Fibroblast of lung (primary cell): Measurements from ENCODE around the gene ASTN2. TPM values are rescaled to one million over a fixed set of nuclear protein-coding genes. Genes with fewer than 3 reads are reported as not detected.

Experiments used
- DNase-seq, 2 donors: peaks; one replicate each; pipeline versions ENCODE4 v3.0.0 to v3.0.0-alpha.2; 2010; ENCODE audit warnings: low read depth in 2 of 2
- H2AFZ ChIP-seq: 2 replicates; pipeline ENCODE4 v1.5.1; 2012; ENCODE audit warnings: low read length, control low read depth, inconsistent platforms
- H3K27ac ChIP-seq: 2 replicates; pipeline ENCODE4 v1.5.1; 2011; ENCODE audit warnings: low read length, control low read depth; ENCODE audit not compliant: insufficient read depth
- H3K27me3 ChIP-seq: 2 replicates; pipeline ENCODE4 v1.5.1; 2011; ENCODE audit warnings: mild to moderate bottlenecking, low read length; ENCODE audit not compliant: control insufficient read depth, insufficient read depth
- H3K36me3 ChIP-seq: 2 replicates; pipeline ENCODE4 v1.5.1; 2011; ENCODE audit warnings: low read length; ENCODE audit not compliant: control insufficient read depth, insufficient read depth
- H3K4me1 ChIP-seq: 2 replicates; pipeline ENCODE4 v1.5.1; 2011; ENCODE audit warnings: low read length; ENCODE audit not compliant: control insufficient read depth, insufficient read depth; ENCODE audit errors: extremely low read depth
- H3K4me2 ChIP-seq: 2 replicates; pipeline ENCODE4 v1.5.1; 2011; ENCODE audit warnings: low read length, control low read depth; ENCODE audit not compliant: insufficient read depth; ENCODE audit errors: extremely low read depth
- H3K4me3 ChIP-seq, 4 experiments: fragments of 200-600 bp in 1 of 4; sonication (generic) in 1 of 4; replicated peaks in 1 of 4; 2 replicates each; pipeline ENCODE4 v1.5.1; 2011 to 2016; ENCODE audit warnings: low read length in 4 of 4, low read depth in 3 of 4, mild to moderate bottlenecking in 3 of 4, control low read depth in 2 of 4, inconsistent platforms in 1 of 4, mixed read lengths in 1 of 4; ENCODE audit not compliant: insufficient read depth in 1 of 4; ENCODE audit errors: control extremely low read depth in 1 of 4
- H3K79me2 ChIP-seq: 2 replicates; pipeline ENCODE4 v1.5.1; 2012; ENCODE audit warnings: mild to moderate bottlenecking, low read length, inconsistent platforms; ENCODE audit not compliant: control insufficient read depth, insufficient read depth
- H3K9ac ChIP-seq: 2 replicates; pipeline ENCODE4 v1.5.1; 2011; ENCODE audit warnings: mild to moderate bottlenecking, low read length, control low read depth; ENCODE audit not compliant: insufficient read depth
- H3K9me3 ChIP-seq: 2 replicates; pipeline ENCODE4 v1.5.1; 2012; ENCODE audit warnings: low read depth, low read length; ENCODE audit not compliant: control insufficient read depth, insufficient read depth
- H4K20me1 ChIP-seq: 2 replicates; pipeline ENCODE4 v1.5.1; 2011; ENCODE audit warnings: low read length; ENCODE audit not compliant: control insufficient read depth, insufficient read depth; ENCODE audit errors: extremely low read depth
- EZH2 ChIP-seq: IDR thresholded peaks from 2 replicates; pipeline ENCODE4 v1.5.1; 2012; ENCODE audit warnings: low read length, control low read depth, mild to moderate bottlenecking; ENCODE audit errors: missing control alignments
- polyA plus RNA-seq, 2 donors: library from polyadenylated mRNA; depleted of rRNA in 1 of 2; stranded (reverse) in 1 of 2; unstranded in 1 of 2; fragments of >200 nt; gene quantifications; 2 replicates each; pipeline ENCODE4 v1.2.1, GENCODE V29; 2011 to 2012; ENCODE audit warnings: missing spikeins in 1 of 2
- total RNA-seq: library from RNA; depleted of rRNA; stranded (reverse); fragments of >200 nt; gene quantifications from 2 replicates; pipeline ENCODE4 v1.2.1, GENCODE V29; 2014
- TF ChIP-seq, protein P1 (sequence below), 2 donors: IDR thresholded peaks in 1 of 2; conservative IDR thresholded peaks in 1 of 2; 1 replicate in 1 of 2; 2 replicates in 1 of 2; pipeline ENCODE4 v1.5.1; 2011 to 2012; ENCODE audit warnings: low read length in 2 of 2, control low read depth in 1 of 2, inconsistent platforms in 1 of 2, low read depth in 1 of 2, mild to moderate bottlenecking in 1 of 2

ASTN2 gene
- total and polyA plus RNA-seq, 2 donors (not counting 1 experiment from before 2014, with no cell fraction given), result 2.2 to 19.2 TPM

DNA sequence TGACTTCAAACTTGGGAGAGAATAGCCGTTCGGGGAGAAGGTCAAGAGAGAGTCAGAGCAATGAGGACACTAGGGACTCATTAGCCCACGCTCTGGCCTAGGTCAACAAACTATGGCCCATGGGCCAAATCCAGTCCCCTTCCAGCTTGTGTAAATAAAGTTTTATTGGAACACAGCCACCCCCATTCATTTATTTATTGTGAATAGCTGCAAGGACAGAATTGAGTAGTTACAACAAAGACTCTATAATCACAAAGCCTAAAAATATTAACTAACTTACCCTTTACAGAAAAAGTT, 760.9 kb downstream of the ASTN2 start:
- Histone ChIP-seq H4K20me1 (no peaks in the 10 kb centered on the region), H3K79me2 (no peaks in the 10 kb centered on the region), H3K9ac (no peak overlapping the region), H3K4me2 (no peak overlapping the region), H3K4me1 (no peaks in the 10 kb centered on the region), H3K27me3 (no peaks in the 10 kb centered on the region), H3K4me3 (no peak overlapping the region), H3K9me3 (no peaks in the 10 kb centered on the region), H3K27ac (no peak overlapping the region), H3K36me3 (no peaks in the 10 kb centered on the region), H2AFZ (no peak overlapping the region)
- no peak for DNase-seq
- TF ChIP-seq, protein P1, sequence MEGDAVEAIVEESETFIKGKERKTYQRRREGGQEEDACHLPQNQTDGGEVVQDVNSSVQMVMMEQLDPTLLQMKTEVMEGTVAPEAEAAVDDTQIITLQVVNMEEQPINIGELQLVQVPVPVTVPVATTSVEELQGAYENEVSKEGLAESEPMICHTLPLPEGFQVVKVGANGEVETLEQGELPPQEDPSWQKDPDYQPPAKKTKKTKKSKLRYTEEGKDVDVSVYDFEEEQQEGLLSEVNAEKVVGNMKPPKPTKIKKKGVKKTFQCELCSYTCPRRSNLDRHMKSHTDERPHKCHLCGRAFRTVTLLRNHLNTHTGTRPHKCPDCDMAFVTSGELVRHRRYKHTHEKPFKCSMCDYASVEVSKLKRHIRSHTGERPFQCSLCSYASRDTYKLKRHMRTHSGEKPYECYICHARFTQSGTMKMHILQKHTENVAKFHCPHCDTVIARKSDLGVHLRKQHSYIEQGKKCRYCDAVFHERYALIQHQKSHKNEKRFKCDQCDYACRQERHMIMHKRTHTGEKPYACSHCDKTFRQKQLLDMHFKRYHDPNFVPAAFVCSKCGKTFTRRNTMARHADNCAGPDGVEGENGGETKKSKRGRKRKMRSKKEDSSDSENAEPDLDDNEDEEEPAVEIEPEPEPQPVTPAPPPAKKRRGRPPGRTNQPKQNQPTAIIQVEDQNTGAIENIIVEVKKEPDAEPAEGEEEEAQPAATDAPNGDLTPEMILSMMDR (conservative IDR thresholded peaks at IDR 0.05 in 1 of 2, IDR thresholded peaks at IDR 0.05 in 1 of 2; ENCODE audit: low read depth in 1 of 2, low read length in 2 of 2), result no peak
- no peak for TF ChIP-seq EZH2

DNA sequence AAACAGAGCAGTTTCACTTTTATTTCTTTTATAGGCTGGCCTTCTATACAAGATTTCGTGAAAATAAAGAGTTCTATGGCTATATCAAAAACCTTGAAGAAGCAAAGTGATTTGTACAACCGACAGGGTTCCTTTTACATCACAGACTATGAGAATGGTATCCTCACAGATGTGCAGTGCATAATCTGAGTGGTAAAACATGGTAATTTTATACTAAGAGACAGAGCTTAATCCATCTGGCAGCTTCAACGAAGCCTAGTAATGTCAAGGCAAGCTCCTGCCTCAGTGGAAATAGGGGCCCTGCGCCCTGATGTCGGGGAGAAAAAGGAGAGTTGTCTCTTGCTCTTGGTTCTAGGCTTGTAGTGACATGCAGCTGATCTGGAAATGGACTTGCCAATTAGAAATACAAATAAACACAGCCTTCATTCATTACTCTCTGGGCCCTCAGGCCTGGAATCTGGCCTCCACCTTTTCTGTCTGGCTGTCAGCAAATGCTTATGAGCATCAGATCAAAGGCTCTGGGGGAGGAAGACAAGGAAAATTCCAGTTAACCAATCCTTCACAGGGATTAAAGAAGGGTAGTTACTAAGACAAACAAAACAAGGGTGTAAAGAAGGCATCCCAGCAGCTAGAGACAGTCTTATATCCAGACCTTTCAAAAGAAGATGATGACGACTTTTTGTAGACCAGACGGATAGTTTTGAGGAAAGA, 761.4 kb downstream of the ASTN2 start:
- no peak for DNase-seq
- Histone ChIP-seq H3K4me1 (no peaks in the 10 kb centered on the region), H3K9me3 (no peaks in the 10 kb centered on the region), H3K4me3 (no peak overlapping the region), H3K27ac (no peak overlapping the region), H2AFZ (no peak overlapping the region), H3K36me3 (no peaks in the 10 kb centered on the region), H3K27me3 (no peaks in the 10 kb centered on the region), H3K79me2 (no peaks in the 10 kb centered on the region), H3K9ac (no peak overlapping the region), H4K20me1 (no peaks in the 10 kb centered on the region), H3K4me2 (no peak overlapping the region)
- no peak for TF ChIP-seq EZH2
- TF ChIP-seq, protein P1 (conservative IDR thresholded peaks at IDR 0.05 in 1 of 2, IDR thresholded peaks at IDR 0.05 in 1 of 2; ENCODE audit: low read depth in 1 of 2, low read length in 2 of 2), result no peak

DNA sequence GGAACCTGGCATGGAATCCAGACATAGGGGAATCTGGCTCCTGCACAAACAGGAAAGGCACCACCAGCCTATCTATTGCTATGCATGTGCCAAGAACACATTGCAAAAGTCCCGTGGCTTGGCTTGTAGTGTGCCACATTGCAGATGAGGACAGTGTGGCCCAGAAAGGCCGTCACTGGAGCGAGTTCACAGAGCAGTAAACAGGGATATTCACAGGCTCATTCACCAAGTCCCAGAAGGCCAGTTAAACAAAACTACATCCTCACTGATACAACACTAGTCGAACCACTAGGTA, 767.4 kb downstream of the ASTN2 start:
- H3K36me3 ChIP-seq, result no peaks in the 10 kb centered on the region
- no peak overlapping the region for H2AFZ ChIP-seq
- no peak overlapping the region for H3K9ac ChIP-seq
- H3K9me3 ChIP-seq, result no peaks in the 10 kb centered on the region
- no peaks in the 10 kb centered on the region for H4K20me1 ChIP-seq
- no peak overlapping the region for H3K4me2 ChIP-seq
- no peak for DNase-seq
- no peaks in the 10 kb centered on the region for H3K79me2 ChIP-seq
- no peak overlapping the region for H3K27ac ChIP-seq
- peaks cover 5% of the 10 kb centered on the region for H3K4me1 ChIP-seq
- TF ChIP-seq EZH2, result no peak
- TF ChIP-seq, protein P1 (conservative IDR thresholded peaks at IDR 0.05 in 1 of 2, IDR thresholded peaks at IDR 0.05 in 1 of 2; ENCODE audit: low read depth in 1 of 2, low read length in 2 of 2), result peak in 1 of 2 donors; percentile 8
- no peaks in the 10 kb centered on the region for H3K27me3 ChIP-seq
- no peak overlapping the region for H3K4me3 ChIP-seq
